Mesendoderm (in vitro differentiated cells): ENCODE data around the gene BPIFB6.

Experiments used
- DNase-seq: peaks from one replicate; pipeline ENCODE4 v3.0.0; 2013
- H2AK5ac ChIP-seq: 2 replicates; pipeline ENCODE4 v1.6.1; 2013; ENCODE audit warnings: low read length, inconsistent platforms
- H2BK120ac ChIP-seq: 2 replicates; pipeline ENCODE4 v1.6.1; 2013; ENCODE audit warnings: low read depth, mild to moderate bottlenecking, low read length, moderate library complexity, mixed read lengths
- H2BK15ac ChIP-seq: replicated peaks from 2 replicates; pipeline ENCODE4 v1.6.1; 2013; ENCODE audit warnings: low read depth, mild to moderate bottlenecking, moderate library complexity
- H2BK5ac ChIP-seq: 2 replicates; pipeline ENCODE4 v1.6.1; 2013; ENCODE audit warnings: low read length, inconsistent platforms
- H3K18ac ChIP-seq: 2 replicates; pipeline ENCODE4 v1.6.1; 2013; ENCODE audit warnings: mild to moderate bottlenecking, low read length, mixed read lengths
- H3K23ac ChIP-seq: one replicate; pipeline ENCODE4 v1.6.1; 2013; ENCODE audit warnings: low read length
- H3K27ac ChIP-seq: 2 replicates; pipeline ENCODE4 v1.5.1; 2013; ENCODE audit warnings: low read depth, mild to moderate bottlenecking, inconsistent platforms, low read length, moderate library complexity
- H3K27me3 ChIP-seq: 2 replicates; pipeline ENCODE4 v1.6.1; 2013; ENCODE audit warnings: low read length, control low read depth, mild to moderate bottlenecking, inconsistent platforms; ENCODE audit not compliant: insufficient read depth, poor library complexity
- H3K36me3 ChIP-seq: 2 replicates; pipeline ENCODE4 v1.6.1; 2013; ENCODE audit warnings: low read length, inconsistent platforms; ENCODE audit not compliant: control insufficient read depth, insufficient read depth
- H3K4ac ChIP-seq: one replicate; pipeline ENCODE4 v1.6.1; 2013; ENCODE audit warnings: low read depth, mild to moderate bottlenecking, low read length, moderate library complexity
- H3K4me1 ChIP-seq: 2 replicates; pipeline ENCODE4 v1.6.1; 2013; ENCODE audit warnings: low read depth, low read length, inconsistent platforms; ENCODE audit not compliant: control insufficient read depth
- H3K4me2 ChIP-seq: 2 replicates; pipeline ENCODE4 v1.6.1; 2013; ENCODE audit warnings: low read length
- H3K4me3 ChIP-seq: 2 replicates; pipeline ENCODE4 v1.5.1; 2013; ENCODE audit warnings: mild to moderate bottlenecking, low read length
- H3K56ac ChIP-seq: one replicate; pipeline ENCODE4 v1.6.1; 2013; ENCODE audit warnings: low read length
- H3K79me1 ChIP-seq: 2 replicates; pipeline ENCODE4 v1.6.1; 2013; ENCODE audit warnings: low read length, inconsistent platforms
- H3K79me2 ChIP-seq: 2 replicates; pipeline ENCODE4 v1.6.1; 2013; ENCODE audit warnings: mild to moderate bottlenecking, low read length; ENCODE audit not compliant: control insufficient read depth, insufficient read depth
- H3K9ac ChIP-seq: 2 replicates; pipeline ENCODE4 v1.6.1; 2013; ENCODE audit warnings: low read length, inconsistent platforms
- H4K5ac ChIP-seq: one replicate; pipeline ENCODE4 v1.6.1; 2013; ENCODE audit warnings: low read length
- H4K8ac ChIP-seq: one replicate; pipeline ENCODE4 v1.6.1; 2013; ENCODE audit warnings: low read depth, mild to moderate bottlenecking, control low read depth, low read length, moderate library complexity
- WGBS: extraction: QIAGEN DNeasy Blood & Tissue Kit; methylation state at CpG from one replicate; pipeline ENCODE4 v1.1.7; 2013; ENCODE audit warnings: low lambda C conversion rate, missing lambda C conversion rate; ENCODE audit not compliant: insufficient coverage; ENCODE audit errors: extremely low coverage; 5-methylcytosine and 5-hydroxymethylcytosine counted together

Gene BPIFB6

DNA sequence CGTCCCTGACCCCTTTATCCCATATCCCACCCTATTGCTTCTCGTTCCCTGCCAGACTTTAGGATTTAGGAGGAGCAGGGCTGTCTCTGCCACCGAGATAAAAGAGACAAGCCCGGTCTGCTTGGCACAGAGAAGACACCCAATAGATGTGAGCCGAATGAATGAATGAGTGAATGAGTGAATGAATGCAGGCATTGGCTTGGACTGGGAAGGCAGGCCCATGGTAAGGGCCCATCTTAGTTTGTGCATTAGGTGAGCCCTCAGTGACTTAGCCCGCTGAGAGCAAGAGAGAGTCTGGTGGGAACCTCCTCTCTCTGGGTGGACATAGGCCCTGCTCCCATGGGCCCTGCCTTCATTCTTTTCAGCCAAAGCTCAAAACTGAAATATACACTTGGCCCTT, 879 bp upstream of the BPIFB6 start:
- Histone ChIP-seq H3K27ac (no peak overlapping the region), H3K9ac (no peak overlapping the region), H3K4ac (no peak overlapping the region), H3K18ac (no peak overlapping the region), H2AK5ac (no peak overlapping the region), H2BK120ac (no peak overlapping the region), H3K56ac (no peak overlapping the region), H3K79me1 (no peaks in the 10 kb centered on the region), H3K36me3 (no peaks in the 10 kb centered on the region), H3K4me2 (no peak overlapping the region), H4K5ac (no peak overlapping the region), H2BK15ac (no peak overlapping the region), H2BK5ac (no peak overlapping the region), H3K23ac (no peak overlapping the region), H3K79me2 (no peaks in the 10 kb centered on the region), H3K4me1 (no peaks in the 10 kb centered on the region), H4K8ac (no peak overlapping the region), H3K4me3 (no peak overlapping the region), H3K27me3 (no peaks in the 10 kb centered on the region)
- no peak for DNase-seq
- no CpG with 5 or more reads among the region's 6 CpGs for WGBS

DNA sequence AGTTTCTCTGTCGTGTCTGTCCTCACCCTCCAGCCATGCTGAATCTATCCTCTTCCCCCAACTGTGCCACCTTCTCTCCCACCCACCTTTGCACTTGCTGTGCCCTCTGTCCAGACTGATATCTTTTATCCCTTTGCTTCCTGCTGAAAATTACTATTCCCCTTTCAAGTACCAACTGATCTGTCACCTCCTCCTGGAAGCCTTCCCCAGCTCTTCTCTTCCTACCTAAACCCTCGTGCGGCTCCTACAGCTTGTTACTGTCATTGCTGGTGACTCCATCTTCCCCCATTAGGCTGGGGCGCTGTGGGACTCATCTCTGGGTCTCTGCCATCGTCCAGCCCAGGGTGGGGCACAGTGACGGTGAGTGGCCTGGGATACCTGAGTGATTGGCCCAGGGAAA, 1.1 kb downstream of the BPIFB6 start:
- Histone ChIP-seq H3K27ac (no peak overlapping the region), H3K36me3 (no peaks in the 10 kb centered on the region), H3K4me1 (no peaks in the 10 kb centered on the region), H4K5ac (no peak overlapping the region), H3K23ac (no peak overlapping the region), H3K56ac (no peak overlapping the region), H3K9ac (no peak overlapping the region), H3K79me1 (no peaks in the 10 kb centered on the region), H3K79me2 (no peaks in the 10 kb centered on the region), H3K4me2 (no peak overlapping the region), H2BK15ac (no peak overlapping the region), H2AK5ac (no peak overlapping the region), H4K8ac (no peak overlapping the region), H2BK120ac (no peak overlapping the region), H3K4ac (no peak overlapping the region), H3K18ac (no peak overlapping the region), H3K4me3 (no peak overlapping the region), H3K27me3 (no peaks in the 10 kb centered on the region), H2BK5ac (no peak overlapping the region)
- no peak for DNase-seq
- no CpG with 5 or more reads among the region's 6 CpGs for WGBS

DNA sequence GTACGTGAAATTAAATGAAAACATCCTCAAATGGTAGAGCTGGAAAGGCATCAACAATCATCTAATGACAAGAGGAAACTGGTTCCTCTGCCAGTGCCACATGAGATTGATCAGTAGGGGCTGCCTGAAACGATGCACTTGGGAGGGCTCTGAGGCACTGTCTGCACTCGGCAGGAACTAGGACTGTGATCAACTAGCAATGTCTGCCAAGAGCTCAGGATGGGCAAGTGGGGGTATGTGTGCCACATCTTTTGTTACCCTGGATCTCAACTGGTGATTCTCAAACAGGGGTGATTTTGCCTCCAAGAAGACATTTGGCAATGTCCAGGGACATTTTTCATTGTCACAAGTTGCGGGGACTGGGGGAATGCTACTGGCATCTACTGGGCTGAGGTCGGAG, 1.9 kb downstream of the BPIFB6 start:
- no peaks in the 10 kb centered on the region for H3K79me1 ChIP-seq
- no peaks in the 10 kb centered on the region for H3K36me3 ChIP-seq
- no peak overlapping the region for H2AK5ac ChIP-seq
- H3K27me3 ChIP-seq, result no peaks in the 10 kb centered on the region
- no peak overlapping the region for H2BK15ac ChIP-seq
- no peak overlapping the region for H3K9ac ChIP-seq
- no peak overlapping the region for H3K27ac ChIP-seq
- H3K18ac ChIP-seq, result no peak overlapping the region
- no peak overlapping the region for H4K8ac ChIP-seq
- H3K56ac ChIP-seq, result no peak overlapping the region
- H2BK120ac ChIP-seq, result no peak overlapping the region
- H3K4me2 ChIP-seq, result no peak overlapping the region
- no peak overlapping the region for H3K23ac ChIP-seq
- H4K5ac ChIP-seq, result no peak overlapping the region
- no peaks in the 10 kb centered on the region for H3K79me2 ChIP-seq
- no CpG with 5 or more reads among the region's 5 CpGs for WGBS
- no peak overlapping the region for H3K4ac ChIP-seq
- no peak for DNase-seq
- no peak overlapping the region for H3K4me3 ChIP-seq
- H3K4me1 ChIP-seq, result no peaks in the 10 kb centered on the region
- no peak overlapping the region for H2BK5ac ChIP-seq

DNA sequence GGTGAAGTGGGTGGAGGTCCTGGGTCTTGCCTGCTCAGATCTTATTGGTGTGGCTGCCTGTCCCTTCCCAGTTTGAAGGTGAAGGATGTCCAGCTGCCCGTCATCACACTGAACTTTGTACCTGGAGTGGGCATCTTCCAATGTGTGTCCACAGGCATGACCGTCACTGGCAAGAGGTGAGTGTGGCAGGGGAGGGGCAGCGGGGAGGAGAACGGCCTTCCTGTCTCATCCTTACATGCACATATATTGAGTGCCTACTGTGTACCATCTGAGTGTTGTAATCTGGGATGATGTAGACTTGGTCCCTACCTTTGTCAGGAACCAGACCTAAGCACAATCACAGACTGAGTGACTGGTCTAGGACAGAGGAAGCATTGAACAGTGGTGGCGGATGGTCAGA, 2.7 kb downstream of the BPIFB6 start:
- no peak overlapping the region for H3K9ac ChIP-seq
- no peaks in the 10 kb centered on the region for H3K27me3 ChIP-seq
- no CpG with 5 or more reads among the region's 5 CpGs for WGBS
- H3K79me2 ChIP-seq, result no peaks in the 10 kb centered on the region
- no peak overlapping the region for H2BK15ac ChIP-seq
- no peak overlapping the region for H3K23ac ChIP-seq
- H3K56ac ChIP-seq, result no peak overlapping the region
- H3K79me1 ChIP-seq, result no peaks in the 10 kb centered on the region
- H3K4me3 ChIP-seq, result no peak overlapping the region
- H2BK120ac ChIP-seq, result no peak overlapping the region
- H2BK5ac ChIP-seq, result no peak overlapping the region
- H3K4me2 ChIP-seq, result no peak overlapping the region
- H3K27ac ChIP-seq, result no peak overlapping the region
- no peak overlapping the region for H4K8ac ChIP-seq
- no peaks in the 10 kb centered on the region for H3K36me3 ChIP-seq
- no peak overlapping the region for H3K18ac ChIP-seq
- H3K4me1 ChIP-seq, result no peaks in the 10 kb centered on the region
- DNase-seq, result no peak
- H3K4ac ChIP-seq, result no peak overlapping the region
- no peak overlapping the region for H2AK5ac ChIP-seq
- H4K5ac ChIP-seq, result no peak overlapping the region

DNA sequence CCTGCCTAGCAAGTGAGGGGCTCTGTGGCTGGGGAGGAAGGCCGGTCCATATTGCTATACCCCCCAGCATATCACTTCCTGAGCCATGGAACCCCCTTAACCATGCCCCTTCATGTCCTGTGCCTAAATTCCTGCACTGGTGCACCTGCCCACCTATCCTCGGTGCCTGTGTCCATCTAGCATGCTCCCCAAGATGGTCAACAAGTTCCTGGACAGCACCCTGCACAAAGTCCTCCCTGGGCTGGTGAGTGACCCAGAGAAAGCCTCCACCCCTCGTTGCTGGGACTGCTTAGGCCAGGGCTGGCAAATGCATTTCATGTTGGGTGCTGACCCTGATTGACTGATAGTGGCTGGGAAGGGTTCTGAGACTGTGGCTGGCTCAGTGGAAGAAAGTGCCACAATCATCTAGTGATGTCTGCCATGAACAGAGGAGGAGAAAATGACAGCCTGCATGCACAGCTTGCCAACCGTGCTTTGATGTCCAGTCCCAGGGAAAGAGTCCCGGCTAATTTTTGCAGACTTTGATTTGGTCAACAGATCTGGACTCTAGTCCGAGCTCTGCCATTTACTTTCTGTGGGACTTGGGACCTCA, 3.5 kb downstream of the BPIFB6 start:
- no peak for DNase-seq
- Histone ChIP-seq H3K23ac (no peak overlapping the region), H3K4me1 (no peaks in the 10 kb centered on the region), H3K4me3 (no peak overlapping the region), H3K27ac (no peak overlapping the region), H3K18ac (no peak overlapping the region), H2BK15ac (no peak overlapping the region), H3K79me2 (no peaks in the 10 kb centered on the region), H3K36me3 (no peaks in the 10 kb centered on the region), H2AK5ac (no peak overlapping the region), H2BK120ac (no peak overlapping the region), H3K79me1 (no peaks in the 10 kb centered on the region), H4K8ac (no peak overlapping the region), H3K4ac (no peak overlapping the region), H4K5ac (no peak overlapping the region), H3K27me3 (no peaks in the 10 kb centered on the region), H3K4me2 (no peak overlapping the region), H2BK5ac (no peak overlapping the region), H3K56ac (no peak overlapping the region), H3K9ac (no peak overlapping the region)
- WGBS, result no CpG with 5 or more reads among the region's 6 CpGs

DNA sequence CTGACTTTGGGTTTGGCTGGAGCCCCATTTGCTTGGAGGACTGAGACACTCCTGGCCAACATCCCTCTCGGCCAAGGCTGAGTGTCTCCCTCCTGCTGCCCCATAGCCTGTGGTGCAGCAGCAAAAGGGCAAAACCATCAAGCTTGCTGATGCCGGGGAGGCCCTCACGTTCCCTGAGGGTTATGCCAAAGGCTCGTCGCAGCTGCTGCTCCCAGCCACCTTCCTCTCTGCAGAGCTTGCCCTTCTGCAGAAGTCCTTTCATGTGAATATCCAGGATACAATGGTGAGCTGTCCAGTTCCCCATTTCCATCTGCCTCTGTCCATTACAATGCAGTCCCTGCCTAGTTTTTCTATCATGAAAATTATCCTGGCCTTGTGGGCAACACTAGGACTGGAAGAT, 6.0 kb downstream of the BPIFB6 start:
- no peak for DNase-seq
- Histone ChIP-seq H3K27ac (no peak overlapping the region), H3K23ac (no peak overlapping the region), H3K27me3 (no peaks in the 10 kb centered on the region), H3K79me2 (no peaks in the 10 kb centered on the region), H2BK120ac (no peak overlapping the region), H4K5ac (no peak overlapping the region), H3K18ac (no peak overlapping the region), H2BK5ac (no peak overlapping the region), H4K8ac (no peak overlapping the region), H3K4me3 (no peak overlapping the region), H2AK5ac (no peak overlapping the region), H3K56ac (no peak overlapping the region), H3K9ac (no peak overlapping the region), H3K4me1 (no peaks in the 10 kb centered on the region), H2BK15ac (no peak overlapping the region), H3K4me2 (no peak overlapping the region), H3K79me1 (no peaks in the 10 kb centered on the region), H3K4ac (no peak overlapping the region), H3K36me3 (no peaks in the 10 kb centered on the region)
- no CpG with 5 or more reads among the region's 5 CpGs for WGBS
